Prostate gland (tissue), 2 donors: ENCODE data around the gene PROKR2. TPM values are rescaled to one million over a fixed set of nuclear protein-coding genes. Genes with fewer than 3 reads are reported as not detected.

Experiments
- DNase-seq: peaks from one replicate; pipeline ENCODE4 v3.0.0-alpha.2; 2019; ENCODE audit warnings: low spot score
- H3K27ac ChIP-seq, 2 donors: fragments of 200-600 bp; sonication (generic); 2 replicates each; pipeline ENCODE4 v1.5.1; 2017 to 2019
- H3K27me3 ChIP-seq: fragments of 200-600 bp; sonication (generic); replicated peaks from 2 replicates; pipeline ENCODE4 v1.5.1; 2019; ENCODE audit not compliant: insufficient read depth
- H3K36me3 ChIP-seq, 2 donors: fragments of 200-600 bp; sonication (generic); 1 replicate in 1 of 2; 2 replicates in 1 of 2; pipeline versions ENCODE4 v1.5.1 to v1.8.1; 2017 to 2019
- H3K4me1 ChIP-seq: fragments of 200-600 bp; sonication (generic); replicated peaks from 2 replicates; pipeline ENCODE4 v1.5.1; 2019
- H3K4me3 ChIP-seq, 2 donors: fragments of 200-600 bp; sonication (generic); 2 replicates each; pipeline ENCODE4 v1.5.1; 2017 to 2019
- H3K9me3 ChIP-seq: fragments of 200-600 bp; sonication (generic); 2 replicates; pipeline ENCODE4 v1.5.1; 2017
- POLR2A ChIP-seq: fragments of 450-650 bp; IDR thresholded peaks from one replicate; pipeline ENCODE4 v1.6.1; 2016; ENCODE audit warnings: antibody characterized with exemption, mild to moderate bottlenecking
- POLR2AphosphoS5 ChIP-seq: sonication (generic); formaldehyde crosslinking; IDR thresholded peaks from one replicate; pipeline ENCODE4 v1.6.1; 2017; ENCODE audit warnings: antibody characterized with exemption
- WGBS: methylation state at CpG from one replicate; pipeline ENCODE4 v1.1.5; 2018; 5-methylcytosine and 5-hydroxymethylcytosine counted together
- intact Hi-C: fragments of 100-400 bp; cut with DNase I; formaldehyde crosslinking; loops from one replicate; pipeline ENCODE4 v1.14.2; 2022
- total RNA-seq, 2 donors: library from RNA; depleted of rRNA; stranded (reverse); fragments of >200 nt; gene quantifications; one replicate each; pipeline ENCODE4 v1.1.0, GENCODE V29; 2016
- TF ChIP-seq, protein P1 (sequence below), 4 experiments: fragments of 200-600 bp in 2 of 4; fragments of 450-650 bp in 2 of 4; sonication (generic) in 2 of 4; IDR thresholded peaks; 1 replicate in 3 of 4; 2 replicates in 1 of 4; pipeline ENCODE4 v1.5.1; 2016 to 2019; ENCODE audit warnings: antibody characterized with exemption in 4 of 4, mild to moderate bottlenecking in 2 of 4, moderate library complexity in 2 of 4

PROKR2 gene
- total RNA-seq = not detected

DNA sequence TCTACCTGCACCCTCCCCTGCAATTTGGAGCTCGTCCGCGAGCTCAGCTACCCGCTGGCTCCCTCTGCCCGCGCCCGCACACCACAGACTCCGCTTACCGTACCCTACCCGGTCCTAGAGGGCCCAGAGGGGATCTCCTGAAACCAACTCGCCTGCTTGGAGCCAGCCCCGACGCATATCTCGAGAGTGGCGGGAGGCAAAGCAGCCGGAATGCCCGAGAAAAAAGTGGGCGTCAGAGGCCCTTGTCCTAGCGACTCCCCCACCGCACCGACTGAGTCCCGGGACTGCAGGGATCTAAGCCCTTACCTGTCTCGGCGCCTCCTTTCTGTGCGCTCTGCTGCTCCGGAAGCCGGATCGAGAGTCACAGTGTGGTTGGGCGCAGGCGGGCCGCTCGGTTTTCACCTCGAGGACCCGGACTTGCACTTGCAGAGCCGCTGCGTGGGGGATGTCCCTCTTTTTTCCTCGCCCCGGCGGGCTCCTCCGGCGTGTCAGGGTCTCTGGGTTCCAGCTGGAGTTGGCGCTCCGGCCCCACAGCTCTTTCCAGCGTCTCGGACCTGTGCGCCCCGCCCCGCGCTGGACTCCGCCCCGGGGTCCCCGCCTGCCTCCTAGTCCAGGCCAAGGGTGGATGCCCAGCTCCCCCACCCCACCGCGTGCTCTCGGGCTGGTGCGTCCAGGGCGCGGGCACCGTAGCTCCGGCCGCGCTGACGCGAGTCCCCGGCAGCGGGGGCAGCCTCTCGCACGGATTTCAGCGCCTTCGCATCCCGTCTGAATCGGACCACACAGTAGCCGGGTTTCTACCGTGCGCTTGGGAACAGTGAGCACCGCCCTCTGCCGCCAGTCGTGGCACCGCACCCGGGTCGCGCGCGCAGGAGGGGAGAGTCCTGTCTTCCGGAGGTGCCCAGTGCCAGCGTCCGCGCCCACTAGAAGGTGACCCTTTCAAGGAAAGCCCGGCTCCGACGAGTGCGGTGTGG is at the start of gene PROKR2:
PROKR2 (minus strand) TSS at position 767 of the 971 bp plus-strand sequence. CDS start 2,585 bp downstream, outside the sequence.
- Histone ChIP-seq H3K27me3 (peaks cover 19% of the 10 kb centered on the region), H3K4me3 (no peak within 1 kb of the TSS), H3K4me1 (no peaks in the 10 kb centered on the region), H3K27ac (no peak within 1 kb of the TSS), H3K9me3 (no peaks in the 10 kb centered on the region), H3K36me3 (no peaks in the 10 kb centered on the region)
- WGBS = 2% methylated on average over 60 of the region's 92 CpGs
- no peak for DNase-seq
- TF ChIP-seq, protein P1, sequence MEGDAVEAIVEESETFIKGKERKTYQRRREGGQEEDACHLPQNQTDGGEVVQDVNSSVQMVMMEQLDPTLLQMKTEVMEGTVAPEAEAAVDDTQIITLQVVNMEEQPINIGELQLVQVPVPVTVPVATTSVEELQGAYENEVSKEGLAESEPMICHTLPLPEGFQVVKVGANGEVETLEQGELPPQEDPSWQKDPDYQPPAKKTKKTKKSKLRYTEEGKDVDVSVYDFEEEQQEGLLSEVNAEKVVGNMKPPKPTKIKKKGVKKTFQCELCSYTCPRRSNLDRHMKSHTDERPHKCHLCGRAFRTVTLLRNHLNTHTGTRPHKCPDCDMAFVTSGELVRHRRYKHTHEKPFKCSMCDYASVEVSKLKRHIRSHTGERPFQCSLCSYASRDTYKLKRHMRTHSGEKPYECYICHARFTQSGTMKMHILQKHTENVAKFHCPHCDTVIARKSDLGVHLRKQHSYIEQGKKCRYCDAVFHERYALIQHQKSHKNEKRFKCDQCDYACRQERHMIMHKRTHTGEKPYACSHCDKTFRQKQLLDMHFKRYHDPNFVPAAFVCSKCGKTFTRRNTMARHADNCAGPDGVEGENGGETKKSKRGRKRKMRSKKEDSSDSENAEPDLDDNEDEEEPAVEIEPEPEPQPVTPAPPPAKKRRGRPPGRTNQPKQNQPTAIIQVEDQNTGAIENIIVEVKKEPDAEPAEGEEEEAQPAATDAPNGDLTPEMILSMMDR (IDR thresholded peaks at IDR 0.05) = no peak
- TF ChIP-seq POLR2AphosphoS5 (no peak), POLR2A (no peak)
- intact Hi-C loops = no loop called here

DNA sequence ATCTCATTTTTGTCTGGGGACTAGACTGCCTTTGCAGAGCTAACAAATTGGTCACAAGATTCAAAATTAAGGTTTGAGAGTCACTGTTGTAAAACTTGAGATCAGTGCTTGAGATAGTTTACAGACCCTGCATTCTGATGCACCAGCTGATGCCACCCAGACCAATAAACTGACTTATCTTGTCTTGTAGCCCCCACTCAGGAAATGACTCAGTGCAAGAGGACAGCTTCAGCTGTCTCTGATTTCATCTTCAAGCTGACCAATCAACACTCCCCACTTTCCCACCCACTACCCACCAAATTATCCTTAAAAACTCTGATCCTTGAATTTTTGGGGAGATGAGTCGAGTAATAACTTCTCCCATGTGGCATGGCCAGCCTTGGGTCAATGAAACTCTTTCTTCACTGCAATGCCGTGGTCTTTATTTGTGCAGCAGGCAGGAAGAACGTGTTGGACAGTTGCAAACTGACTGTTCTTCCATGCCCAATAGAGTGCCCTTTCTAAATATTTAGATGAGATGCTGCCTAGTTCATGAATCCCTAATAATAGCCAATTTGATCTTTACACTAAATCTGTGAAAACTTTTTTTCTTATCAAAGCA is 48.3 kb upstream of the PROKR2 start:
- no peak overlapping the region for H3K27ac ChIP-seq
- H3K4me3 ChIP-seq = no peak overlapping the region
- TF ChIP-seq POLR2A (no peak), POLR2AphosphoS5 (no peak)
- TF ChIP-seq, protein P1 (IDR thresholded peaks at IDR 0.05) = no peak
- H3K27me3 ChIP-seq = no peaks in the 10 kb centered on the region
- 63% methylated on average over 3 of the region's 3 CpGs for WGBS
- no peak for DNase-seq
- no peaks in the 10 kb centered on the region for H3K4me1 ChIP-seq
- intact Hi-C loops = no loop called here
- H3K9me3 ChIP-seq = no peaks in the 10 kb centered on the region
- H3K36me3 ChIP-seq = no peaks in the 10 kb centered on the region

DNA sequence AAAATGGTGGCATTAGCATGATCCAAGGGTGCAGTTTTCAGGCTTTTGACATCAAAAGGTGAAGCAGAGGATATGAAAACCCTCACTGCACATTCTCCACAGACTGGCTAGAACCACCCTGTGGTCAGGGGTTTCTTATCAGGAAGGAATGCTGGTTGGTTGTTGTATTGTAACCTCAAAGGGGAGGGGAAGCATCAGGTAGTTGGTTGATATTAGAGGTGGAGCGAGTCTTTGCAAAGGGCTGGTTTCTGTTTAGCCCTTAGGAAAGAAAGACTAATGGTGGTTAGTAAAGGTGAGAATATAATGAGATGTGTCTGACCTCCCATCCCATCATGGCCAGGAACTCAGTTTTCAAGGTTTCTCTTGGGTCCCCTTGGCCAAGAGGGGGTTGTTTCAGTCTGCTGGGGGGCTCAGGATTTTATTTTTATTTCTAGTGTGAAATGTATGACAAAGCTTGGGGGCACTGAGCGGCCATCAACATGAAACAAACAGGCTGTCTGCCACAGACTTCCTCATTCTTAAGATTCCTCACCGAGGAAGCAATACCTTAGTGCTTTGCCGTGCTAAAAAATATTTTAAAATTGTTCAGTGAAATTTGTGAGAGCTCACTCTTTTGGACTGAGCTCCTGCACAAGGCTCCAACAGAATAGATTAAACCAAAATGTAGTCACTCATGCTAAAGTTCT is 47.5 kb upstream of the PROKR2 start:
- H3K4me3 ChIP-seq = no peak overlapping the region
- no peaks in the 10 kb centered on the region for H3K27me3 ChIP-seq
- H3K9me3 ChIP-seq = no peaks in the 10 kb centered on the region
- no peaks in the 10 kb centered on the region for H3K36me3 ChIP-seq
- intact Hi-C loops = no loop called here
- no peaks in the 10 kb centered on the region for H3K4me1 ChIP-seq
- 43% methylated on average over 4 of the region's 4 CpGs for WGBS
- no peak for DNase-seq
- TF ChIP-seq POLR2AphosphoS5 (no peak), POLR2A (no peak)
- TF ChIP-seq, protein P1 (IDR thresholded peaks at IDR 0.05) = no peak
- H3K27ac ChIP-seq = no peak overlapping the region

DNA sequence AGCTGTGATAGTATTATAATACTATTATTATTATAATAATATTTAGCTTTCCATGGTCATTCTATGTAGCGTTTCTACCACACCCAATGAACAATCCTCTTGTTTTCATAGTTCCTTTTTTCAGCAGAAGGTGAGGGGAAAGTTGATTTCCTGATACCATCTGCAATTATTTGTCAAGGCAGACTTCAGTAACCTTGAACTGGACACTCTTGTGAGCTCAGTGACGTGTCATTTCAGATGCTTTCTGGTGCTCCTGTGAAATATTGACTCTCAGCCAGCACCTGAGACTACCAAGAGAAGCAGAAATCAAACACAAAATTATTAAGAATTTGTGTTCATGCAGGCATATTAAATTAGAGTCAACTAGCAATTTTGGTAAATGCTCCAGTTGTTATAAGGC is 46.0 kb upstream of the PROKR2 start:
- no peaks in the 10 kb centered on the region for H3K27me3 ChIP-seq
- no peaks in the 10 kb centered on the region for H3K36me3 ChIP-seq
- no peaks in the 10 kb centered on the region for H3K9me3 ChIP-seq
- TF ChIP-seq POLR2A = no peak
- TF ChIP-seq POLR2AphosphoS5 = no peak
- TF ChIP-seq, protein P1 (IDR thresholded peaks at IDR 0.05) = no peak
- no peaks in the 10 kb centered on the region for H3K4me1 ChIP-seq
- no peak overlapping the region for H3K4me3 ChIP-seq
- 28% methylated on average over 2 of the region's 2 CpGs for WGBS
- H3K27ac ChIP-seq = no peak overlapping the region
- intact Hi-C loops = no loop called here
- no peak for DNase-seq
